NCI-H2171 treated with DMSO at 0.1 percent for 48 hours (cell line): ENCODE measurements around the gene EOMES.
A peak's percentile ranks its signal among the peaks of the same experiment; 100 is the strongest.

ENCODE experiments used
- DNase-seq: peaks from one replicate; lab custom pipeline; 2025; lab: John Stamatoyannopoulos, UW

The EOMES gene

GRCh38 chr3:27680517-27681246 lies 41.4 kb downstream of the EOMES start:
- no peak for DNase-seq

- DNase-seq, result no peak
These were observed 42.4 kb downstream of the EOMES start for GRCh38 chr3:27679691-27680090.

- DNase-seq, result no peak
These were observed 43.9 kb downstream of the EOMES start for GRCh38 chr3:27678234-27678633.

GRCh38 chr3:27677565-27677964 lies 44.6 kb downstream of the EOMES start:
- DNase-seq, result no peak

GRCh38 chr3:27675287-27675686 lies 46.8 kb downstream of the EOMES start:
- DNase-seq, result peak; percentile 2

GRCh38 chr3:27673701-27674100 lies 48.4 kb downstream of the EOMES start:
- DNase-seq, result no peak

- no peak for DNase-seq
These were observed 51.0 kb downstream of the EOMES start for GRCh38 chr3:27671101-27671500.

- DNase-seq, result no peak
These were observed 51.5 kb downstream of the EOMES start for GRCh38 chr3:27670619-27671018.

- DNase-seq, result no peak
These were observed 52.5 kb downstream of the EOMES start for GRCh38 chr3:27669591-27669990.

GRCh38 chr3:27667751-27668150 lies 54.4 kb downstream of the EOMES start:
- DNase-seq, result no peak

GRCh38 chr3:27666708-27667107 lies 55.4 kb downstream of the EOMES start:
- DNase-seq, result peak; percentile 76

GRCh38 chr3:27666272-27666671 lies 55.9 kb downstream of the EOMES start:
- no peak for DNase-seq
